ENCODE data around the gene SMIM3. TPM values are rescaled to one million over a fixed set of nuclear protein-coding genes. Genes with fewer than 3 reads are reported as not detected.

Gene SMIM3
- total and polyA plus RNA-seq, 2 experiments from 2014 or later, result 44.2 to 47.7 TPM

DNA sequence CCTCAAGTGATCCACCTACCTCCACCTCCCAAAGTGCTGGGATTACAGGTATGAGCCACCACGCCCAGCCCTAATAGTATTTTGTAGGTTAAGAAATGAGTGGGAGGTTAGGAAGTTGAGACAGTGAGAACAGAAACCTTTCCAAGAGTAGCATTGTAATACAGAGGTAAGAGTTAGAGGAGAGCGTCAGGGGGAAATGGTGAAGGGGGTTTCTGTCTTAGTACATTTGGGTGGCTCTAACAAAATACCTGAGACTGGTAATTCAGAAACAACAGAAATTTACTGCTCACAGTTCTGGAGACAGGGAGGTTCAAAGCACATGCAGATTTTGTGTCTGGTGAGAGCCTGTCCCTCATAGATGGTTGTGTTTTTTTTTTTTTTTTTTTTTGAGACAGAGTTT, 18.8 kb downstream of the SMIM3 start:
- no peak for TF ChIP-seq EZH2phosphoT487 (IDR thresholded peaks at IDR 0.05; ENCODE audit: low read depth, severe bottlenecking, unreplicated experiment)
- TF ChIP-seq EZH2 (IDR thresholded peaks at IDR 0.05; ENCODE audit: borderline replicate concordance), result no peak
- TF ChIP-seq, protein P1, sequence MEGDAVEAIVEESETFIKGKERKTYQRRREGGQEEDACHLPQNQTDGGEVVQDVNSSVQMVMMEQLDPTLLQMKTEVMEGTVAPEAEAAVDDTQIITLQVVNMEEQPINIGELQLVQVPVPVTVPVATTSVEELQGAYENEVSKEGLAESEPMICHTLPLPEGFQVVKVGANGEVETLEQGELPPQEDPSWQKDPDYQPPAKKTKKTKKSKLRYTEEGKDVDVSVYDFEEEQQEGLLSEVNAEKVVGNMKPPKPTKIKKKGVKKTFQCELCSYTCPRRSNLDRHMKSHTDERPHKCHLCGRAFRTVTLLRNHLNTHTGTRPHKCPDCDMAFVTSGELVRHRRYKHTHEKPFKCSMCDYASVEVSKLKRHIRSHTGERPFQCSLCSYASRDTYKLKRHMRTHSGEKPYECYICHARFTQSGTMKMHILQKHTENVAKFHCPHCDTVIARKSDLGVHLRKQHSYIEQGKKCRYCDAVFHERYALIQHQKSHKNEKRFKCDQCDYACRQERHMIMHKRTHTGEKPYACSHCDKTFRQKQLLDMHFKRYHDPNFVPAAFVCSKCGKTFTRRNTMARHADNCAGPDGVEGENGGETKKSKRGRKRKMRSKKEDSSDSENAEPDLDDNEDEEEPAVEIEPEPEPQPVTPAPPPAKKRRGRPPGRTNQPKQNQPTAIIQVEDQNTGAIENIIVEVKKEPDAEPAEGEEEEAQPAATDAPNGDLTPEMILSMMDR (IDR thresholded peaks at IDR 0.05; ENCODE audit: poor library complexity), result no peak
- H3K9me3 ChIP-seq (ENCODE audit: low read depth), result no peaks in the 10 kb centered on the region
- no peak for DNase-seq (ENCODE audit: low spot score)
- no peaks in the 10 kb centered on the region for H3K4me1 ChIP-seq (ENCODE audit: insufficient read depth)
- H3K36me3 ChIP-seq (replicated peaks; ENCODE audit: insufficient read depth, low read depth), result no peaks in the 10 kb centered on the region
- no peak overlapping the region for H3K4me2 ChIP-seq
- H2AFZ ChIP-seq, result no peak overlapping the region
- no peak overlapping the region for H3K4me3 ChIP-seq
- WGBS (ENCODE audit: low lambda C conversion rate, missing lambda C conversion rate), result 94% methylated on average over 2 of the region's 2 CpGs
- H3K27ac ChIP-seq, result no peak overlapping the region
- H4K20me1 ChIP-seq (ENCODE audit: insufficient read depth, poor library complexity, severe bottlenecking), result no peaks in the 10 kb centered on the region
- H3K79me2 ChIP-seq, result peaks cover 21% of the 10 kb centered on the region
- H3K27me3 ChIP-seq, result no peaks in the 10 kb centered on the region
- H3K9me2 ChIP-seq (replicated peaks; ENCODE audit: insufficient read depth), result no peaks in the 10 kb centered on the region

DNA sequence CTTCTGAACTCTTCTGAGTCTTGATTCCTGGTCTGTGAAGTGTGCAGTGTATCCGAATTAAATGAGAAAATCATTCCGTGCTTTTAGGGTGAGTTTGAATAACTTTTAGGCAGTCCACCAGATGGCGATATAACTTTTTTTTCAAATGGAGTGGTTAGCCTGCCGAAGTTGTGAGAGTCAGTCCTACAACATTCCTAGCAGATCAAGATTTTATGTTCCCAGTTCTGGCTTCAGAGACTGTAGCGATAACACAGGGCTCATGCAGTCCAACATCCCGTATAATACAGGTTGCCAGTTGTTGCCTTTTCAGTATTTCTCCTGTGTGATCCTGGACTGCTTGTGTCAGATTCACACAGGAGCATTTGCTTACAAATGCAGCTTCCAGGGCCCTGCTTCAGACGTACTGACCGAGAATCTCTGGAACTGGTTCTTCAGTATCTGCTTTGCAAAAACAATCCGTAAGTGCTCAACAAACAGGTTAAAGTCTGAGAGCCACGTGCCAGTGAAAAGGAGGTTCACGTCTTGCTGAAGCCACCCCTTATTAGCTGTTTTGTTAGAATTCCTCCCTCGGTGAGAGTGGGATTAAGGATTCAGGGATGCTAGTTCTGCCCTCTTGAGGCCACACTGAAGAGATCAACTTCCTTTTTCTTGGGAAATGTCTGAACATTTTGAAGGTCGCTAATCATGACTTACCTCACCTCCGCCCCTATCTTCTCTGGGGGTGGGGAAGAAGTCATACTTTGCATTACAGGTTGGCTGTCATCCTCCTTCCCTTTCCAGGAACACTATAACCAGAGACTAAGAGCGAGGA, 22.8 kb downstream of the SMIM3 start:
- Histone ChIP-seq H3K27ac (peak overlapping the region; percentile 76), H3K79me2 (no peaks in the 10 kb centered on the region), H3K4me2 (peak overlapping the region; percentile 77), H3K4me1 (ENCODE audit: insufficient read depth) (no peaks in the 10 kb centered on the region), H2AFZ (peak overlapping the region; percentile 83), H3K36me3 (replicated peaks; ENCODE audit: insufficient read depth, low read depth) (no peaks in the 10 kb centered on the region), H3K9me3 (ENCODE audit: low read depth) (no peaks in the 10 kb centered on the region), H3K27me3 (no peaks in the 10 kb centered on the region), H4K20me1 (ENCODE audit: insufficient read depth, poor library complexity, severe bottlenecking) (no peaks in the 10 kb centered on the region), H3K9me2 (replicated peaks; ENCODE audit: insufficient read depth) (no peaks in the 10 kb centered on the region), H3K4me3 (peak overlapping the region; percentile 44)
- WGBS (ENCODE audit: low lambda C conversion rate, missing lambda C conversion rate), result 5% methylated on average over 15 of the region's 15 CpGs
- peak; percentile 83 for DNase-seq (ENCODE audit: low spot score)
- TF ChIP-seq, protein P1 (IDR thresholded peaks at IDR 0.05; ENCODE audit: poor library complexity), result peak; percentile 61
- TF ChIP-seq EZH2phosphoT487 (IDR thresholded peaks at IDR 0.05; ENCODE audit: low read depth, severe bottlenecking, unreplicated experiment), result no peak

DNA sequence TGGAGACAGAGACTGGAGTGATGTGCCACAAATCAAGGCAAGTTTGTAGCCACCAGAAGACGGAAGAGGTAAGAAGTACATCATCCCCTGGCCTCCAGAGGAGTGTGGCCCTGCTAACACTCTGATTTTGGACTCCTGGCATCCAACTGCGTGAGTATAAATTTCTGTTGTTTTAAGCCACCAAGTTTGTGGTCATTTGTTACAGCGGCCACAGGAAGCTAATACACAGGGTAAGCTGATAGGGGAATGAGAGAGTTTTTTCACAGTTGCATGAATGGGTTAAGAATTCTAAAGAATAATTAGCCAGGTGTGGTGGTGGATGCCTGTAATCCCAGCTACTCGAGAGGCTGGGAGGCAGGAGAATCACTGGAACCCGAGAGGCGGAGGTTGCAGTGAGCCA, 25.8 kb downstream of the SMIM3 start:
- H4K20me1 ChIP-seq (ENCODE audit: insufficient read depth, poor library complexity, severe bottlenecking), result no peaks in the 10 kb centered on the region
- no peak for TF ChIP-seq EZH2 (IDR thresholded peaks at IDR 0.05; ENCODE audit: borderline replicate concordance)
- TF ChIP-seq, protein P1 (IDR thresholded peaks at IDR 0.05; ENCODE audit: poor library complexity), result no peak

More for the DNA sequence above, 25.8 kb downstream of the SMIM3 start:
- Histone ChIP-seq H3K27ac (no peak overlapping the region), H3K27me3 (no peaks in the 10 kb centered on the region), H3K9me3 (ENCODE audit: low read depth) (no peaks in the 10 kb centered on the region), H3K4me1 (ENCODE audit: insufficient read depth) (no peaks in the 10 kb centered on the region), H3K36me3 (replicated peaks; ENCODE audit: insufficient read depth, low read depth) (no peaks in the 10 kb centered on the region), H3K4me2 (no peak overlapping the region), H3K79me2 (no peaks in the 10 kb centered on the region), H2AFZ (no peak overlapping the region), H3K4me3 (no peak overlapping the region), H3K9me2 (replicated peaks; ENCODE audit: insufficient read depth) (no peaks in the 10 kb centered on the region)
- no peak for DNase-seq (ENCODE audit: low spot score)
- WGBS (ENCODE audit: low lambda C conversion rate, missing lambda C conversion rate), result 91% methylated on average over 6 of the region's 6 CpGs

Measured in hepatocyte (in vitro differentiated cells).